GM23338 (cell line): Measurements from ENCODE around the gene RASSF6. TPM values are rescaled to one million over a fixed set of nuclear protein-coding genes. Genes with fewer than 3 reads are reported as not detected.

Experiments used
- ATAC-seq: fragments of 200-7000 bp; cut with Tn5 transposase; 3 replicates; pipeline ENCODE4 v1.9.1; 2020
- DNase-seq: peaks from one replicate; pipeline ENCODE4 v3.0.0-alpha.2; 2015; ENCODE audit warnings: low spot score
- H2AFZ ChIP-seq: fragments of 200-600 bp; sonication (generic); 2 replicates; pipeline ENCODE4 v1.8.0; 2016; ENCODE audit warnings: antibody characterized with exemption, mild to moderate bottlenecking, moderate library complexity
- H3F3A ChIP-seq: fragments of 200-600 bp; sonication (generic); replicated peaks from 2 replicates; pipeline ENCODE4 v1.8.0; 2017; ENCODE audit warnings: antibody characterized with exemption, mixed run types, low read depth
- H3K27ac ChIP-seq: fragments of 200-600 bp; sonication (generic); 2 replicates; pipeline ENCODE4 v1.6.1; 2016; ENCODE audit warnings: low read depth
- H3K27me3 ChIP-seq: fragments of 200-600 bp; sonication (generic); 2 replicates; pipeline ENCODE4 v1.8.0; 2016; ENCODE audit warnings: mild to moderate bottlenecking, mixed run types, moderate library complexity; ENCODE audit not compliant: insufficient read depth
- H3K36me3 ChIP-seq: fragments of 200-600 bp; sonication (generic); 2 replicates; pipeline ENCODE4 v1.8.0; 2016; ENCODE audit warnings: mild to moderate bottlenecking; ENCODE audit not compliant: insufficient read depth
- H3K4me1 ChIP-seq: fragments of 200-600 bp; sonication (generic); 2 replicates; pipeline ENCODE4 v1.8.0; 2016; ENCODE audit warnings: mild to moderate bottlenecking, moderate library complexity; ENCODE audit not compliant: insufficient read depth
- H3K4me2 ChIP-seq: fragments of 200-600 bp; sonication (generic); 2 replicates; pipeline ENCODE4 v1.7.1; 2017; ENCODE audit warnings: mixed run types
- H3K4me3 ChIP-seq: fragments of 200-600 bp; sonication (generic); 2 replicates; pipeline ENCODE4 v1.6.1; 2016; ENCODE audit warnings: mixed run types
- H3K79me2 ChIP-seq: fragments of 200-600 bp; sonication (generic); replicated peaks from 2 replicates; pipeline ENCODE4 v1.8.0; 2017; ENCODE audit warnings: mild to moderate bottlenecking; ENCODE audit not compliant: insufficient read depth
- H3K9me2 ChIP-seq: fragments of 200-600 bp; sonication (generic); 2 replicates; pipeline ENCODE4 v1.8.0; 2017; ENCODE audit not compliant: insufficient read depth
- H4K20me1 ChIP-seq: fragments of 200-600 bp; sonication (generic); replicated peaks from 2 replicates; pipeline ENCODE4 v1.8.0; 2017; ENCODE audit warnings: mild to moderate bottlenecking; ENCODE audit not compliant: insufficient read depth
- H3K27ac Mint-ChIP-seq: 2 replicates; pipeline ENCODE4 v1.8.0; 2020; ENCODE audit warnings: inconsistent platforms, mild to moderate bottlenecking, moderate library complexity, mixed read lengths
- H3K27me3 Mint-ChIP-seq: 3 replicates; pipeline ENCODE4 v1.8.0; 2022; ENCODE audit warnings: low read depth, mild to moderate bottlenecking, moderate library complexity, mixed read lengths, inconsistent platforms; ENCODE audit not compliant: insufficient read depth, poor library complexity
- H3K36me3 Mint-ChIP-seq: 3 replicates; pipeline ENCODE4 v1.8.0; 2021; ENCODE audit warnings: low read depth, mild to moderate bottlenecking, inconsistent platforms, moderate library complexity, mixed read lengths
- H3K4me1 Mint-ChIP-seq: 3 replicates; pipeline ENCODE4 v1.8.0; 2020; ENCODE audit warnings: mild to moderate bottlenecking, inconsistent platforms, mixed read lengths
- H3K4me3 Mint-ChIP-seq: 3 replicates; pipeline ENCODE4 v1.8.0; 2021; ENCODE audit warnings: moderate library complexity, mild to moderate bottlenecking, inconsistent platforms, mixed read lengths
- H3K9me3 Mint-ChIP-seq: 3 replicates; pipeline ENCODE4 v1.8.0; 2020; ENCODE audit warnings: moderate library complexity, mild to moderate bottlenecking, inconsistent platforms, mixed read lengths
- CREB1 ChIP-seq: fragments of 250-450 bp; sonication (Bioruptor Pico); IDR thresholded peaks from 2 replicates; pipeline ENCODE4 v1.5.0; 2020; ENCODE audit warnings: low read depth, mild to moderate bottlenecking, moderate library complexity
- CTCF ChIP-seq, 2 experiments: fragments of 200-600 bp in 1 of 2; sonication (generic) in 1 of 2; conservative IDR thresholded peaks; 2 replicates each; pipeline versions ENCODE4 v1.5.1 to v1.6.1; 2016 to 2017; ENCODE audit warnings: antibody characterized with exemption in 2 of 2, low read depth in 2 of 2, mild to moderate bottlenecking in 2 of 2, moderate library complexity in 1 of 2
- EZH2 ChIP-seq: fragments of 200-600 bp; sonication (generic); IDR thresholded peaks from one replicate; pipeline ENCODE4 v1.8.0; 2017; ENCODE audit warnings: antibody characterized with exemption, mild to moderate bottlenecking, low read depth; ENCODE audit not compliant: unreplicated experiment
- EZH2phosphoT487 ChIP-seq: fragments of 200-600 bp; sonication (generic); IDR thresholded peaks from one replicate; pipeline ENCODE4 v1.8.1; 2018; ENCODE audit warnings: antibody characterized with exemption; ENCODE audit not compliant: unreplicated experiment
- JUNB ChIP-seq: IDR thresholded peaks from one replicate; pipeline ENCODE4 v1.6.1; 2016; ENCODE audit warnings: antibody characterized with exemption; ENCODE audit not compliant: unreplicated experiment
- NANOG ChIP-seq: IDR thresholded peaks from 2 replicates; pipeline ENCODE4 v1.6.1; 2016; ENCODE audit warnings: antibody characterized with exemption, borderline replicate concordance
- POLR2AphosphoS5 ChIP-seq: IDR thresholded peaks from 2 replicates; pipeline ENCODE4 v1.6.1; 2016; ENCODE audit warnings: antibody characterized with exemption, low read depth
- REST ChIP-seq: IDR thresholded peaks from one replicate; pipeline ENCODE4 v1.6.1; 2018; ENCODE audit warnings: antibody characterized with exemption; ENCODE audit not compliant: unreplicated experiment
- STAT1 ChIP-seq: IDR thresholded peaks from one replicate; pipeline ENCODE4 v1.6.1; 2016; ENCODE audit warnings: antibody characterized with exemption; ENCODE audit not compliant: unreplicated experiment
- ZNF114 ChIP-seq: fragments of 250-450 bp; sonication (Bioruptor Pico); IDR thresholded peaks from 2 replicates; pipeline ENCODE4 v1.5.0; 2020; ENCODE audit warnings: mild to moderate bottlenecking, moderate library complexity
- ZNF331 ChIP-seq: fragments of 250-450 bp; sonication (Bioruptor Pico); IDR thresholded peaks from 2 replicates; pipeline ENCODE4 v1.5.0; 2020; ENCODE audit warnings: low read depth, mild to moderate bottlenecking, moderate library complexity
- ZNF462 ChIP-seq: fragments of 250-450 bp; sonication (Bioruptor Pico); IDR thresholded peaks from 2 replicates; pipeline ENCODE4 v1.5.0; 2020; ENCODE audit warnings: mild to moderate bottlenecking, moderate library complexity
- polyA plus RNA-seq: library from polyadenylated mRNA; unstranded; fragments of >200 nt; fragmentation: Nextera tagmentation; extraction: Ambion mirVana; gene quantifications from 2 replicates; pipeline ENCODE4 v1.2.1, GENCODE V29; 2016
- total RNA-seq: library from RNA; depleted of rRNA; stranded (reverse); fragments of >200 nt; shearing (Covaris generic); gene quantifications from 2 replicates; pipeline ENCODE4 v1.2.3, GENCODE V29; 2014
- TF ChIP-seq, protein P1 (sequence below): IDR thresholded peaks from 2 replicates; pipeline ENCODE4 v1.6.1; 2016; ENCODE audit warnings: antibody characterized with exemption

The RASSF6 gene
- total and polyA plus RNA-seq, 2 experiments from 2014 or later, result 0.14 to 0.79 TPM

DNA sequence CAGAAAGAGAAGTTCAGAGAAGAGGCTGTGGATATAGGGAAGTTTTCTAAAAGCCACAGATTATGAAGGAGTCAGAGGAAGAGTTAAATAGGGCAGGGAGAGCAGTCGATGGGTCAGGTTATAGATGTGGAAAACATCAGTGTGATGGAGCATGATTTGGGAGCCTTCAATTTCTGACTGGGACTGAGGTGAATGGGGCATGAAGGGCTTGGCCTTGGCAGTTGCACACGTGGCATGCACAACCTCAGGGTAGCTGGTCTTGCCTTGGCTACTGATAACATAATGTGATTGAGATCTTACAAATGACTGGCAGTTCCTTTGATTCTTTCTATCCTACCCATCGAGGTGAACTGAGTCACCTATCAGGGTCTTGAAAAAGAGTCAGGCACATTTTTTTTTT lies 79.0 kb downstream of the RASSF6 start:
- H3K36me3 ChIP-seq, result no peaks in the 10 kb centered on the region
- no peak overlapping the region for H2AFZ ChIP-seq
- H3K79me2 ChIP-seq, result no peaks in the 10 kb centered on the region
- no peaks in the 10 kb centered on the region for H3K4me1 ChIP-seq
- H4K20me1 ChIP-seq, result no peaks in the 10 kb centered on the region
- H3K27ac ChIP-seq, result no peak overlapping the region
- Mint-ChIP-seq H3K9me3 (peaks cover 7% of the 10 kb centered on the region; the same call in 2 of the 3 replicates), H3K27me3 (no peaks in the 10 kb centered on the region), H3K4me3 (no peak overlapping the region), H3K36me3 (peaks cover 4% of the 10 kb centered on the region; the same call in 1 of the 3 replicates), H3K4me1 (no peaks in the 10 kb centered on the region), H3K27ac (no peak overlapping the region)
- no peaks in the 10 kb centered on the region for H3F3A ChIP-seq
- H3K4me3 ChIP-seq, result no peak overlapping the region
- DNase-seq (no peak), ATAC-seq (no peak)
- H3K4me2 ChIP-seq, result no peak overlapping the region
- TF ChIP-seq EZH2phosphoT487 (no peak), ZNF462 (CRISPR knock-in tag) (no peak), ZNF331 (CRISPR knock-in tag) (no peak), ZNF114 (no peak), POLR2AphosphoS5 (no peak), REST (no peak), NANOG (no peak), EZH2 (no peak), STAT1 (no peak), CTCF (conservative IDR thresholded peaks at IDR 0.05; ENCODE audit: low read depth in 2 of 2) (no peak), JUNB (no peak), CREB1 (no peak)
- TF ChIP-seq, protein P1, sequence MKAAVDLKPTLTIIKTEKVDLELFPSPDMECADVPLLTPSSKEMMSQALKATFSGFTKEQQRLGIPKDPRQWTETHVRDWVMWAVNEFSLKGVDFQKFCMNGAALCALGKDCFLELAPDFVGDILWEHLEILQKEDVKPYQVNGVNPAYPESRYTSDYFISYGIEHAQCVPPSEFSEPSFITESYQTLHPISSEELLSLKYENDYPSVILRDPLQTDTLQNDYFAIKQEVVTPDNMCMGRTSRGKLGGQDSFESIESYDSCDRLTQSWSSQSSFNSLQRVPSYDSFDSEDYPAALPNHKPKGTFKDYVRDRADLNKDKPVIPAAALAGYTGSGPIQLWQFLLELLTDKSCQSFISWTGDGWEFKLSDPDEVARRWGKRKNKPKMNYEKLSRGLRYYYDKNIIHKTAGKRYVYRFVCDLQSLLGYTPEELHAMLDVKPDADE, result no peak
- H3K9me2 ChIP-seq, result no peaks in the 10 kb centered on the region
- no peaks in the 10 kb centered on the region for H3K27me3 ChIP-seq
